Uterus (tissue), 4 donors: ENCODE results near the gene CACNB1. TPM values are rescaled to one million over a fixed set of nuclear protein-coding genes. Genes with fewer than 3 reads are reported as not detected.

Source experiments
- DNase-seq, 2 donors: peaks; one replicate each; pipeline ENCODE4 v3.0.0-alpha.2; 2019 to 2020
- H3K27ac ChIP-seq, 2 donors: fragments of 200-600 bp; sonication (generic); 1 replicate in 1 of 2; 2 replicates in 1 of 2; pipeline ENCODE4 v1.5.1; 2016 to 2018
- H3K27me3 ChIP-seq, 2 donors: fragments of 200-600 bp; sonication (generic); one replicate each; pipeline ENCODE4 v1.5.1; 2018 to 2019; ENCODE audit warnings: control low read depth in 1 of 2
- H3K36me3 ChIP-seq, 2 donors: fragments of 200-600 bp; sonication (generic); one replicate each; pipeline ENCODE4 v1.5.1; 2019; ENCODE audit warnings: control low read depth in 1 of 2
- H3K4me1 ChIP-seq, 2 donors: fragments of 200-600 bp; sonication (generic); one replicate each; pipeline ENCODE4 v1.5.1; 2018 to 2019; ENCODE audit warnings: control low read depth in 1 of 2
- H3K4me3 ChIP-seq, 2 donors: fragments of 200-600 bp; sonication (generic); 1 replicate in 1 of 2; 2 replicates in 1 of 2; pipeline ENCODE4 v1.5.1; 2018 to 2019; ENCODE audit warnings: mild to moderate bottlenecking in 1 of 2
- H3K9me3 ChIP-seq, 2 donors: fragments of 200-600 bp; sonication (generic); one replicate each; pipeline ENCODE4 v1.5.1; 2019; ENCODE audit warnings: control low read depth in 1 of 2
- POLR2A ChIP-seq, 2 donors: fragments of 450-650 bp; IDR thresholded peaks; one replicate each; pipeline ENCODE4 v1.6.1; 2016; ENCODE audit warnings: antibody characterized with exemption in 2 of 2, mild to moderate bottlenecking in 1 of 2, moderate library complexity in 1 of 2
- intact Hi-C: fragments of 100-400 bp; cut with DNase I; formaldehyde crosslinking; loops from one replicate; pipeline ENCODE4 v1.15.1; 2023; ENCODE audit warnings: low total_unique reads
- total RNA-seq, 4 donors: library from RNA; depleted of rRNA in 3 of 4; stranded (reverse); fragments of >200 nt in 3 of 4; gene quantifications; one replicate each; pipeline versions ENCODE4 v1.1.0 to v1.2.4, GENCODE V29; 2014 to 2023
- TF ChIP-seq, protein P1 (sequence below), 4 experiments: fragments of 200-600 bp in 2 of 4; fragments of 450-650 bp in 2 of 4; sonication (generic) in 2 of 4; IDR thresholded peaks; one replicate each; pipeline ENCODE4 v1.5.1; 2016 to 2019; ENCODE audit warnings: antibody characterized with exemption in 4 of 4, mild to moderate bottlenecking in 2 of 4, moderate library complexity in 1 of 4
- donor health status: DM: yes; HTN: yes; CAD: no.

The CACNB1 gene
- total RNA-seq, 4 donors from 2014 or later: 5.6 to 23.3 (median 8.4) TPM

DNA sequence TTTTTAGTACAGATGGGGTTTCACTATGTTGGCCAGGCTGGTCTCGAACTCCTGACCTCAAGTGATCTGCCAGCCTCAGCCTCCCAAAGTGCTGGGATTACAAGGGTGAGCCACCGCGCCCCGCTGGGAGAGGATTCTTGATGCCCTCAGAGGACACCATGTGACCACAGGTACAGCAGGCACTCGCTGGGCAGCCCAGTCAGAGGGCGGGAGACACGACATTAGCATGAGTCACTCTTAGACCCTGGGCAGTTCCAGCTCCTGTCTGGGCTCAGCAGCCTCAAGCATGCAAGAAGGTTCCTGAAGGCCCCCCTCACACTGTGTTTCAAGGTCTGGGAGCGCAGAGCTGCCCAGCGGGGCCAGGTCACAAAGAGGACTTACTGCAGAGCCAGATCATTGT, 16.4 kb upstream of the CACNB1 start:
- Histone ChIP-seq H3K9me3 (no peaks in the 10 kb centered on the region), H3K4me1 (no peaks in the 10 kb centered on the region), H3K4me3 (no peak overlapping the region), H3K27me3 (no peaks in the 10 kb centered on the region), H3K27ac (no peak overlapping the region), H3K36me3 (no peaks in the 10 kb centered on the region)
- no peak for DNase-seq
- TF ChIP-seq POLR2A (IDR thresholded peaks at IDR 0.05): no peak
- TF ChIP-seq, protein P1, sequence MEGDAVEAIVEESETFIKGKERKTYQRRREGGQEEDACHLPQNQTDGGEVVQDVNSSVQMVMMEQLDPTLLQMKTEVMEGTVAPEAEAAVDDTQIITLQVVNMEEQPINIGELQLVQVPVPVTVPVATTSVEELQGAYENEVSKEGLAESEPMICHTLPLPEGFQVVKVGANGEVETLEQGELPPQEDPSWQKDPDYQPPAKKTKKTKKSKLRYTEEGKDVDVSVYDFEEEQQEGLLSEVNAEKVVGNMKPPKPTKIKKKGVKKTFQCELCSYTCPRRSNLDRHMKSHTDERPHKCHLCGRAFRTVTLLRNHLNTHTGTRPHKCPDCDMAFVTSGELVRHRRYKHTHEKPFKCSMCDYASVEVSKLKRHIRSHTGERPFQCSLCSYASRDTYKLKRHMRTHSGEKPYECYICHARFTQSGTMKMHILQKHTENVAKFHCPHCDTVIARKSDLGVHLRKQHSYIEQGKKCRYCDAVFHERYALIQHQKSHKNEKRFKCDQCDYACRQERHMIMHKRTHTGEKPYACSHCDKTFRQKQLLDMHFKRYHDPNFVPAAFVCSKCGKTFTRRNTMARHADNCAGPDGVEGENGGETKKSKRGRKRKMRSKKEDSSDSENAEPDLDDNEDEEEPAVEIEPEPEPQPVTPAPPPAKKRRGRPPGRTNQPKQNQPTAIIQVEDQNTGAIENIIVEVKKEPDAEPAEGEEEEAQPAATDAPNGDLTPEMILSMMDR (IDR thresholded peaks at IDR 0.05): no peak
- intact Hi-C loops: no loop called here

DNA sequence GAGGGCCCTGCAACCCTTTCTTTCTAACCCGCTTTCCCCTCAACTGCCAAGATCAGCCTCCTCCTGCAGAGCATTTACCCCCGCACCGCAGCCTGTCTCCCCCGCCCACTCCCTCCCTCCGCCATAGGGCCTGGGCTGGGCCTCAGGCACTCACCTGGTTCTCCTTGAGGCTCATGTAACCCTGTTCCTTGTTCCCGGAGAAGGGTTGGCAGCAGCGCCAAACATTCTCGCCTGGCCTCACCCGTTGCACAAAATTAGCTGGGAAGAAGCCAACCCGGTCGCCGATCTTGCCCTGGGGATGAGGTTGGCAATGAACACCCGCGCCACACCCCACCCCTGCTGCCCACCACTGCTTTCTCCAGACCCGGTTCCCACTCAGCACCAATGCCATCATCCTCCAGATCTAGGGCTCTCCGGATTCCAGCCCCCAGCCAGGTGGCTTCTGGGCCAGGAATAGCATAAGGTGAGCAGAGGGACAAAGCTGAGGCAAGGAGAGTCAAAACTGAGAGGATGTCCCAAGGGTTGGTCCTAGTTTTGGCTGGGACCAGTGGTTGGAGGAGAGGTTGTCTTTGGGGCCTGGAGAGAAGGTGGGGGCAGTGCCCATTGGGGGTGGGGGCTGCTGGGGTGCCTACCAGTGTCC, 15.5 kb upstream of the CACNB1 start:
- Histone ChIP-seq H3K27ac (no peak overlapping the region), H3K4me3 (no peak overlapping the region), H3K9me3 (no peaks in the 10 kb centered on the region), H3K36me3 (no peaks in the 10 kb centered on the region), H3K4me1 (no peaks in the 10 kb centered on the region), H3K27me3 (no peaks in the 10 kb centered on the region)
- no peak for DNase-seq
- TF ChIP-seq POLR2A (IDR thresholded peaks at IDR 0.05): no peak
- TF ChIP-seq, protein P1 (IDR thresholded peaks at IDR 0.05): no peak
- intact Hi-C loops: no loop called here

DNA sequence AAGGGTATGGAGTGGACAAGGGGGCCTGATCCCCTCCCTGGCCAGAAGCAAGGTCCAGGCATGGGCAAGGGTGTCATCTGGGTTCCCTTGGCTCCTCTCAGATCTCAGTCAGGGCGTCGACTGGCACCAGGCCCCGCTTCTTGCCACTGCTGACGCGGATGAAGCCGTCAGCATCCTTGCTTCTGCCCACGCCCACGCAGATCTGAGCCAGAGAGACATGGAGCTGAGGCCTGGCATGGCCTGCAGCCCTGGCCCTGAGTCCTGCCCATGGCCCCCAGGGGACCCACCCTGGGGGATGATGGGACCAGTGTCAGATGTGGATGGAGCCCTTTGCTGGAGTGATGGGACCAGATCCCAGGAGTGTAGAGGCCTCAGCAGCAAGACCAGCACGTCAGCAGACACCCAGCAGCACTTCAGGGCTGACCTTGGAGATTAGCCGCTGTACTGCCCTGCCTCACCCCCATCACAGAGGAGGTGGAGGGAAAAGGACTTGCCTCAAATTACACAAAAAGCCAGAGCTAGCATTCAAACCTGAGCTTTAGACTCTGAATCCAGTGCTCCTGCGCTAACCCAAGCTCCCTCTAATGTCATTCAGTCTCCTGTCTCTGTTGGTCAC, 14.8 kb upstream of the CACNB1 start:
- TF ChIP-seq POLR2A (IDR thresholded peaks at IDR 0.05): no peak
- Histone ChIP-seq H3K27me3 (no peaks in the 10 kb centered on the region), H3K36me3 (no peaks in the 10 kb centered on the region), H3K4me1 (no peaks in the 10 kb centered on the region), H3K4me3 (no peak overlapping the region), H3K9me3 (no peaks in the 10 kb centered on the region), H3K27ac (no peak overlapping the region)
- intact Hi-C loops: no loop called here
- DNase-seq: no peak

DNA sequence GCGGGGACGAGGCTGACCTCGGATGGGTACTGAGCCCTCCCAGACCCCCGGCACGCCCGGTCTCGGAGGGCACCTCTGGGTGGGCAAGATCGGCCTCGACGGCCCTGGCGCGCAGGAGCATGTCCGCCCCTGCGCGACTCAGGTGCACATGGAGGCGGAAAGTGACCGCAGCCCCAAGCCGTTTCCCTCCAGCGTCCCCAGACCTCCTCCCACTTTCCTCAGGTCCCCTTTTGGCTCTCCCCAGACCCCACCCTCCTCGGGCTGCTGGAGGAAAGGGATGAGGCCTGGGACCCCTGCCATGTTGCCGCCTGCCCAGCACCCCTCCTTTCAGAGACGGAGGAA, 12.6 kb upstream of the CACNB1 start:
- no peak for DNase-seq
- peak overlapping the region; percentile 28 to 34 for H3K4me3 ChIP-seq
- peak overlapping the region in 1 of 2 donors; percentile 24 for H3K27ac ChIP-seq
- TF ChIP-seq, protein P1 (IDR thresholded peaks at IDR 0.05): no peak
- H3K9me3 ChIP-seq: no peaks in the 10 kb centered on the region
- H3K36me3 ChIP-seq: no peaks in the 10 kb centered on the region
- intact Hi-C loops: no loop called here
- no peaks in the 10 kb centered on the region for H3K27me3 ChIP-seq
- no peaks in the 10 kb centered on the region for H3K4me1 ChIP-seq

DNA sequence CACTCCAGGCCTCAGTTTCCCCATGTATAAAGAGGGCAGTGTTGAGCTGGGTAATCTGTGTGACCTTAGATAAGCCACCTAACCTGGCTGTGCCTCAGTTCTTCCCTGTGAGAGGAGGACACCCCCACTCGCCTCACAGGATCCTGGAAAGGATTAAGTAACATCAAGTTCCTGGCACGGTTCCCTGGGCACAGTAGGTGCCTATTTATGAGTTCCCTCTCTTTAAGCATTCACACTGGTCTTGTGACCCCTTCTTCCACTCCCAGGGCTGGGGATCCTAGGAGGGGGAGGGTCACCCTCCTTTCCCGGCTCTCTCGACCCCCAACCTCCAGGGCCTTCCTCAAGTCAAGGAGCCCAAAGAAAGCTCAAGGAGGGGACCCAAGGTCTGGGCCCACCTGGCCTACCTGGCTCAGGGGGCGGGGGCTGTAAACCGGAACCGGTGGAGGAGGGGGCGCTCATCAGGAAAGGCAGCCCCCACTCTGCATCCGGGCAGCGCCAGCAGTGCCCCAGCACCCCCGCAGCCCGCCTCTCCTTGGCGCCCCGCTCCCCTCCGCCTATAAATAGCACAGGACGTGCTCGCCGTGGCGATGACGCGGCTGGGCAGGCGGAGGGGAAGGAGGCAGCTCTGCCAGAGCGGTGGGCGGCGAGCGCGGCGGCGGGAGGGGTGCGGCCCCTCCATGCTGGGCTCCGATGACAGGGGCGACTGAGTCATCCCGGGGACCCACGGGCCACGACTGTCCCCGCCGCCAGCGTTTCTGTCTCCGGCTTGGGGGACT, 12.0 kb upstream of the CACNB1 start:
- TF ChIP-seq POLR2A (IDR thresholded peaks at IDR 0.05): peak; percentile 22 to 41
- TF ChIP-seq, protein P1 (IDR thresholded peaks at IDR 0.05): peak in 1 of 4 experiments; percentile 3
- DNase-seq: peak; percentile 79
- no peaks in the 10 kb centered on the region for H3K9me3 ChIP-seq
- H3K27me3 ChIP-seq: no peaks in the 10 kb centered on the region
- no peaks in the 10 kb centered on the region for H3K4me1 ChIP-seq
- intact Hi-C loops: no loop called here
- no peaks in the 10 kb centered on the region for H3K36me3 ChIP-seq
- peak overlapping the region; percentile 28 to 34 for H3K4me3 ChIP-seq
- peak overlapping the region; percentile 24 to 33 for H3K27ac ChIP-seq
